HG02970 (cell line): ENCODE measurements around the gene SYDE2.
"Not testable (repeated sequence)": the region's sequence is repeated elsewhere in the genome, so short reads cannot be mapped to it uniquely, and the experiment has no call there.

Experiments
- ATAC-seq: cut with Tn5 transposase; IDR thresholded peaks from one replicate; pipeline ENCODE4 v1.9.1; 2021; ENCODE audit warnings: mild to moderate bottlenecking, moderate library complexity, moderate number of reproducible peaks; ENCODE audit not compliant: unreplicated experiment, low FRiP score

Gene SYDE2

GRCh38 chr1:85219853-85220610 lies 19.2 kb upstream of the SYDE2 start:
- ATAC-seq, result no peak

- no peak for ATAC-seq
Observed at GRCh38 chr1:85216697-85217096, 15.9 kb upstream of the SYDE2 start.

GRCh38 chr1:85214654-85215053 lies 13.8 kb upstream of the SYDE2 start:
- no peak for ATAC-seq

- no peak for ATAC-seq
Observed at GRCh38 chr1:85208488-85208887, 7.7 kb upstream of the SYDE2 start.

GRCh38 chr1:85203573-85204171 lies 2.9 kb upstream of the SYDE2 start:
- no peak for ATAC-seq

- ATAC-seq, result no peak
Observed at GRCh38 chr1:85202864-85203255, 2.0 kb upstream of the SYDE2 start.

GRCh38 chr1:85202092-85202863 lies 1.5 kb upstream of the SYDE2 start:
- no peak for ATAC-seq

- ATAC-seq, result peak; percentile 35
Observed at GRCh38 chr1:85201340-85202091, 700 bp upstream of the SYDE2 start.

- ATAC-seq, result no peak
Observed at GRCh38 chr1:85199667-85200462, 951 bp downstream of the SYDE2 start.

GRCh38 chr1:85198864-85199263 lies 2.0 kb downstream of the SYDE2 start:
- ATAC-seq, result no peak

GRCh38 chr1:85196358-85196757 lies 4.5 kb downstream of the SYDE2 start:
- no peak for ATAC-seq

- ATAC-seq, result no peak
Observed at GRCh38 chr1:85195703-85196102, 5.1 kb downstream of the SYDE2 start.

GRCh38 chr1:85192129-85192528 lies 8.7 kb downstream of the SYDE2 start:
- ATAC-seq, result not testable (repeated sequence)

GRCh38 chr1:85189120-85189519 lies 11.7 kb downstream of the SYDE2 start:
- ATAC-seq, result no peak

- no peak for ATAC-seq
Observed at GRCh38 chr1:85188530-85188929, 12.3 kb downstream of the SYDE2 start.

GRCh38 chr1:85187021-85187420 lies 13.8 kb downstream of the SYDE2 start:
- not testable (repeated sequence) for ATAC-seq

GRCh38 chr1:85184245-85184644 lies 16.6 kb downstream of the SYDE2 start:
- no peak for ATAC-seq

GRCh38 chr1:85182700-85183099 lies 18.1 kb downstream of the SYDE2 start:
- no peak for ATAC-seq

- no peak for ATAC-seq
Observed at GRCh38 chr1:85180869-85181268, 19.9 kb downstream of the SYDE2 start.

- no peak for ATAC-seq
Observed at GRCh38 chr1:85179522-85179921, 21.3 kb downstream of the SYDE2 start.
